Transverse colon (tissue), 4 donors: ENCODE measurements around the gene SDF2.

Experiments
- EP300 ChIP-seq: sonication (generic); formaldehyde crosslinking; IDR thresholded peaks from one replicate; pipeline ENCODE4 v1.6.1; 2017; ENCODE audit warnings: antibody characterized with exemption, low read depth
- POLR2A ChIP-seq: fragments of 450-650 bp; IDR thresholded peaks from one replicate; pipeline ENCODE4 v1.6.1; 2016; ENCODE audit warnings: antibody characterized with exemption, mild to moderate bottlenecking, moderate library complexity
- POLR2AphosphoS5 ChIP-seq, 3 donors: sonication (generic); formaldehyde crosslinking; IDR thresholded peaks; one replicate each; pipeline ENCODE4 v1.6.1; 2016; ENCODE audit warnings: antibody characterized with exemption in 3 of 3
- TF ChIP-seq, protein P1 (sequence below), 5 experiments: fragments of 200-600 bp in 3 of 5; fragments of 450-650 bp in 2 of 5; sonication (generic) in 3 of 5; IDR thresholded peaks; 1 replicate in 2 of 5; 2 replicates in 3 of 5; pipeline ENCODE4 v1.5.1; 2016 to 2017; ENCODE audit warnings: antibody characterized with exemption in 5 of 5, inconsistent platforms in 3 of 5, mild to moderate bottlenecking in 2 of 5, moderate library complexity in 1 of 5

DNA sequence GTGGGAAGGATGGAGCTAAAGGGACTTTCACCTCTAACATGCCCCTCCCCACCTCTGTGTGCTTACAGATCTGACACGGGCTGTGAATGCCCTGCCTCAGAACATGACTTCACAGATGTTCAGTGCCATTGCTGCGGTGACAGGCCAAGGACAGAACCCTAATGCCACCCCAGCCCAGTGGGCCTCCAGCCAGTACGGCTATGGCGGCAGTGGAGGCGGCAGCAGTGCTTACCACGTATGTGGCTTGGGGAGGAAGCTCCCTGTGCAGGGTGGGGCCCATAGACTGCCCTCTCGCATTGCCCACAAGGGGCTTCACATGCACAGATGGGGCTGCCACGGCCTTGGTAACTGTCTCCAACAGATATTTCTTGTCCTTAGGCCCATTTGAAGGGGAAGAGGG is 38.6 kb upstream of the SDF2 start:
- TF ChIP-seq, protein P1, sequence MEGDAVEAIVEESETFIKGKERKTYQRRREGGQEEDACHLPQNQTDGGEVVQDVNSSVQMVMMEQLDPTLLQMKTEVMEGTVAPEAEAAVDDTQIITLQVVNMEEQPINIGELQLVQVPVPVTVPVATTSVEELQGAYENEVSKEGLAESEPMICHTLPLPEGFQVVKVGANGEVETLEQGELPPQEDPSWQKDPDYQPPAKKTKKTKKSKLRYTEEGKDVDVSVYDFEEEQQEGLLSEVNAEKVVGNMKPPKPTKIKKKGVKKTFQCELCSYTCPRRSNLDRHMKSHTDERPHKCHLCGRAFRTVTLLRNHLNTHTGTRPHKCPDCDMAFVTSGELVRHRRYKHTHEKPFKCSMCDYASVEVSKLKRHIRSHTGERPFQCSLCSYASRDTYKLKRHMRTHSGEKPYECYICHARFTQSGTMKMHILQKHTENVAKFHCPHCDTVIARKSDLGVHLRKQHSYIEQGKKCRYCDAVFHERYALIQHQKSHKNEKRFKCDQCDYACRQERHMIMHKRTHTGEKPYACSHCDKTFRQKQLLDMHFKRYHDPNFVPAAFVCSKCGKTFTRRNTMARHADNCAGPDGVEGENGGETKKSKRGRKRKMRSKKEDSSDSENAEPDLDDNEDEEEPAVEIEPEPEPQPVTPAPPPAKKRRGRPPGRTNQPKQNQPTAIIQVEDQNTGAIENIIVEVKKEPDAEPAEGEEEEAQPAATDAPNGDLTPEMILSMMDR (IDR thresholded peaks at IDR 0.05) = no peak
- TF ChIP-seq EP300 (no peak), POLR2A (no peak), POLR2AphosphoS5 (IDR thresholded peaks at IDR 0.05) (no peak)
